ENCODE measurements around the gene USP17L17.
"Not testable (repeated sequence)": the region's sequence is repeated elsewhere in the genome, so short reads cannot be mapped to it uniquely, and the experiment has no call there.

The USP17L17 gene, protein sequence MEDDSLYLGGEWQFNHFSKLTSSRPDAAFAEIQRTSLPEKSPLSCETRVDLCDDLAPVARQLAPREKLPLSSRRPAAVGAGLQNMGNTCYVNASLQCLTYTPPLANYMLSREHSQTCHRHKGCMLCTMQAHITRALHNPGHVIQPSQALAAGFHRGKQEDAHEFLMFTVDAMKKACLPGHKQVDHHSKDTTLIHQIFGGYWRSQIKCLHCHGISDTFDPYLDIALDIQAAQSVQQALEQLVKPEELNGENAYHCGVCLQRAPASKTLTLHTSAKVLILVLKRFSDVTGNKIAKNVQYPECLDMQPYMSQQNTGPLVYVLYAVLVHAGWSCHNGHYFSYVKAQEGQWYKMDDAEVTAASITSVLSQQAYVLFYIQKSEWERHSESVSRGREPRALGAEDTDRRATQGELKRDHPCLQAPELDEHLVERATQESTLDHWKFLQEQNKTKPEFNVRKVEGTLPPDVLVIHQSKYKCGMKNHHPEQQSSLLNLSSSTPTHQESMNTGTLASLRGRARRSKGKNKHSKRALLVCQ

DNA sequence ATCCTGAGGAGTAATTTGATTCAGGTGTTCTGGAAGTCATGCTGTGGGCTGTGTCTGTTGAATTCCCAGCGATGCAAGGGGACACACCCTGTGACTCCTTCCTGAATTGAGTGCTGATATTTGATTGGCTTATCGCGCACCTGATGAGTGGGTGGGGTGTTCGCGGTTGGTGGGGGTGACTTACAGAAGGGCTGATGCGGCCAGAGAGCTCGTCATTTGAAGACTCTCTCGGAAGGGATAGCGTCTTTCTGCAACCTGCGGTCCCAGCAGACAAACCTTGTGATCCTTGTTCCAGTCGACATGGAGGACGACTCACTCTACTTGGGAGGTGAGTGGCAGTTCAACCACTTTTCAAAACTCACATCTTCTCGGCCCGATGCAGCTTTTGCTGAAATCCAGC, at the start of gene USP17L17:
Gene USP17L17, plus strand, starts transcription at position 301 of the 400 bp plus-strand sequence. Its CDS starts 0 bp downstream, at position 301.
- H3K4me3 ChIP-seq (replicated peaks; ENCODE audit: low read depth, low read length); DNase-seq (ENCODE audit: extremely low read depth, low read depth): not testable (repeated sequence)

GRCh38 chr4:9210357-9210756, 33.3 kb upstream of the USP17L17 start, which contains the start of gene USP17L10:
USP17L10 (plus strand) TSS chr4:9210657; CDS start chr4:9210657, 0 bp downstream.
- not testable (repeated sequence) for DNase-seq (ENCODE audit: extremely low read depth, low read depth); H3K4me3 ChIP-seq (replicated peaks; ENCODE audit: low read depth, low read length)

- H3K4me3 ChIP-seq (replicated peaks; ENCODE audit: low read depth, low read length); DNase-seq (ENCODE audit: extremely low read depth, low read depth): not testable (repeated sequence)
These were observed 29.0 kb upstream of the USP17L17 start for GRCh38 chr4:9214701-9215100.

- DNase-seq (ENCODE audit: extremely low read depth, low read depth); H3K4me3 ChIP-seq (replicated peaks; ENCODE audit: low read depth, low read length): not testable (repeated sequence)
These were observed 28.6 kb upstream of the USP17L17 start, which contains the start of gene USP17L11 for GRCh38 chr4:9215105-9215504. USP17L11 (plus strand) TSS chr4:9215405; CDS start chr4:9215405, 0 bp downstream.

- not testable (repeated sequence) for DNase-seq (ENCODE audit: extremely low read depth, low read depth); H3K4me3 ChIP-seq (replicated peaks; ENCODE audit: low read depth, low read length)
These were observed 23.8 kb upstream of the USP17L17 start, which contains the start of gene USP17L12 for GRCh38 chr4:9219852-9220251. USP17L12 (plus strand) TSS chr4:9220152; CDS start chr4:9220152, 0 bp downstream.

DNA sequence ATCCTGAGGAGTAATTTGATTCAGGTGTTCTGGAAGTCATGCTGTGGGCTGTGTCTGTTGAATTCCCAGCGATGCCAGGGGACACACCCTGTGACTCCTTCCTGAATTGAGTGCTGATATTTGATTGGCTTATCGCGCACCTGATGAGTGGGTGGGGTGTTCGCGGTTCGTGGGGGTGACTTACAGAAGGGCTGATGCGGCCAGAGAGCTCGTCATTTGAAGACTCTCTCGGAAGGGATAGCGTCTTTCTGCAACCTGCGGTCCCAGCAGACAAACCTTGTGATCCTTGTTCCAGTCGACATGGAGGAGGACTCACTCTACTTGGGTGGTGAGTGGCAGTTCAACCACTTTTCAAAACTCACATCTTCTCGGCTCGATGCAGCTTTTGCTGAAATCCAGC, 19.1 kb upstream of the USP17L17 start, which contains the start of gene USP17L13:
Gene USP17L13, plus strand, starts transcription at position 301 of the 400 bp plus-strand sequence. Its CDS starts 0 bp downstream, at position 301.
- not testable (repeated sequence) for DNase-seq (ENCODE audit: extremely low read depth, low read depth); H3K4me3 ChIP-seq (replicated peaks; ENCODE audit: low read depth, low read length)

DNA sequence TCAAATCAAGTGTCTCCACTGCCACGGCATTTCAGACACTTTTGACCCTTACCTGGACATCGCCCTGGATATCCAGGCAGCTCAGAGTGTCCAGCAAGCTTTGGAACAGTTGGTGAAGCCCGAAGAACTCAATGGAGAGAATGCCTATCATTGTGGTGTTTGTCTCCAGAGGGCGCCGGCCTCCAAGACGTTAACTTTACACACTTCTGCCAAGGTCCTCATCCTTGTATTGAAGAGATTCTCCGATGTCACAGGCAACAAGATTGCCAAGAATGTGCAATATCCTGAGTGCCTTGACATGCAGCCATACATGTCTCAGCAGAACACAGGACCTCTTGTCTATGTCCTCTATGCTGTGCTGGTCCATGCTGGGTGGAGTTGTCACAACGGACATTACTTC, 13.4 kb upstream of the USP17L17 start:
- H3K4me3 ChIP-seq (replicated peaks; ENCODE audit: low read depth, low read length) = not testable (repeated sequence)

DNA sequence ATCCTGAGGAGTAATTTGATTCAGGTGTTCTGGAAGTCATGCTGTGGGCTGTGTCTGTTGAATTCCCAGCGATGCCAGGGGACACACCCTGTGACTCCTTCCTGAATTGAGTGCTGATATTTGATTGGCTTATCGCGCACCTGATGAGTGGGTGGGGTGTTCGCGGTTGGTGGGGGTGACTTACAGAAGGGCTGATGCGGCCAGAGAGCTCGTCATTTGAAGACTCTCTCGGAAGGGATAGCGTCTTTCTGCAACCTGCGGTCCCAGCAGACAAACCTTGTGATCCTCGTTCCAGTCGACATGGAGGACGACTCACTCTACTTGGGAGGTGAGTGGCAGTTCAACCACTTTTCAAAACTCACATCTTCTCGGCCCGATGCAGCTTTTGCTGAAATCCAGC, 9.6 kb upstream of the USP17L17 start, which contains the start of gene USP17L15:
Gene USP17L15, plus strand, starts transcription at position 301 of the 400 bp plus-strand sequence. Its CDS starts 0 bp downstream, at position 301.
- H3K4me3 ChIP-seq (replicated peaks; ENCODE audit: low read depth, low read length); DNase-seq (ENCODE audit: extremely low read depth, low read depth): not testable (repeated sequence)

More for the DNA sequence above, 13.4 kb upstream of the USP17L17 start:
- not testable (repeated sequence) for DNase-seq (ENCODE audit: extremely low read depth, low read depth)

- DNase-seq (ENCODE audit: extremely low read depth, low read depth); H3K4me3 ChIP-seq (replicated peaks; ENCODE audit: low read depth, low read length): not testable (repeated sequence)
These were observed 5.2 kb upstream of the USP17L17 start for GRCh38 chr4:9238461-9238860.

- not testable (repeated sequence) for H3K4me3 ChIP-seq (replicated peaks; ENCODE audit: low read depth, low read length); DNase-seq (ENCODE audit: extremely low read depth, low read depth)
These were observed 4.4 kb downstream of the USP17L17 start, which contains the start of gene USP17L18 for GRCh38 chr4:9247953-9248680. USP17L18 (plus strand) TSS chr4:9248630; CDS start chr4:9248630, 0 bp downstream.

DNA sequence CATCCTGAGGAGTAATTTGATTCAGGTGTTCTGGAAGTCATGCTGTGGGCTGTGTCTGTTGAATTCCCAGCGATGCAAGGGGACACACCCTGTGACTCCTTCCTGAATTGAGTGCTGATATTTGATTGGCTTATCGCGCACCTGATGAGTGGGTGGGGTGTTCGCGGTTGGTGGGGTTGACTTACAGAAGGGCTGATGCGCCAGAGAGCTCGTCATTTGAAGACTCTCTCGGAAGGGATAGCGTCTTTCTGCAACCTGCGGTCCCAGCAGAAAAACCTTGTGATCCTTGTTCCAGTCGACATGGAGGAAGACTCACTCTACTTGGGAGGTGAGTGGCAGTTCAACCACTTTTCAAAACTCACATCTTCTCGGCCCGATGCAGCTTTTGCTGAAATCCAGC, 9.4 kb downstream of the USP17L17 start, which contains the start of gene USP17L19:
Gene USP17L19, plus strand, starts transcription at position 301 of the 400 bp plus-strand sequence. Its CDS starts 0 bp downstream, at position 301.
- not testable (repeated sequence) for DNase-seq (ENCODE audit: extremely low read depth, low read depth); H3K4me3 ChIP-seq (replicated peaks; ENCODE audit: low read depth, low read length)

DNA sequence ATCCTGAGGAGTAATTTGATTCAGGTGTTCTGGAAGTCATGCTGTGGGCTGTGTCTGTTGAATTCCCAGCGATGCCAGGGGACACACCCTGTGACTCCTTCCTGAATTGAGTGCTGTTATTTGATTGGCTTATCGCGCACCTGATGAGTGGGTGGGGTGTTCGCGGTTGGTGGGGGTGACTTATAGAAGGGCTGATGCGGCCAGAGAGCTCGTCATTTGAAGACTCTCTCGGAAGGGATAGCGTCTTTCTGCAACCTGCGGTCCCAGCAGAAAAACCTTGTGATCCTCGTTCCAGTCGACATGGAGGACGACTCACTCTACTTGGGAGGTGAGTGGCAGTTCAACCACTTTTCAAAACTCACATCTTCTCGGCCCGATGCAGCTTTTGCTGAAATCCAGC, 14.1 kb downstream of the USP17L17 start, which contains the start of gene USP17L20:
Gene USP17L20, plus strand, starts transcription at position 301 of the 400 bp plus-strand sequence. Its CDS starts 0 bp downstream, at position 301.
- DNase-seq (ENCODE audit: extremely low read depth, low read depth); H3K4me3 ChIP-seq (replicated peaks; ENCODE audit: low read depth, low read length): not testable (repeated sequence)

DNA sequence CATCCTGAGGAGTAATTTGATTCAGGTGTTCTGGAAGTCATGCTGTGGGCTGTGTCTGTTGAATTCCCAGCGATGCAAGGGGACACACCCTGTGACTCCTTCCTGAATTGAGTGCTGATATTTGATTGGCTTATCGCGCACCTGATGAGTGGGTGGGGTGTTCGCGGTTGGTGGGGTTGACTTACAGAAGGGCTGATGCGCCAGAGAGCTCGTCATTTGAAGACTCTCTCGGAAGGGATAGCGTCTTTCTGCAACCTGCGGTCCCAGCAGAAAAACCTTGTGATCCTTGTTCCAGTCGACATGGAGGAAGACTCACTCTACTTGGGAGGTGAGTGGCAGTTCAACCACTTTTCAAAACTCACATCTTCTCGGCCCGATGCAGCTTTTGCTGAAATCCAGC, 18.9 kb downstream of the USP17L17 start, which contains the start of gene USP17L21:
Gene USP17L21, plus strand, starts transcription at position 301 of the 400 bp plus-strand sequence. Its CDS starts 0 bp downstream, at position 301.
- H3K4me3 ChIP-seq (replicated peaks; ENCODE audit: low read depth, low read length); DNase-seq (ENCODE audit: extremely low read depth, low read depth): not testable (repeated sequence)

GRCh38 chr4:9267319-9267718, 23.6 kb downstream of the USP17L17 start, which contains the start of gene USP17L22:
USP17L22 (plus strand) TSS chr4:9267619; CDS start chr4:9267619, 0 bp downstream.
- not testable (repeated sequence) for DNase-seq (ENCODE audit: extremely low read depth, low read depth); H3K4me3 ChIP-seq (replicated peaks; ENCODE audit: low read depth, low read length)

- not testable (repeated sequence) for DNase-seq (ENCODE audit: extremely low read depth, low read depth); H3K4me3 ChIP-seq (replicated peaks; ENCODE audit: low read depth, low read length)
These were observed 28.0 kb downstream of the USP17L17 start for GRCh38 chr4:9271719-9272118.

Data from HFF-Myc (cell line).